Fibroblast of gingiva (primary cell): Measurements from ENCODE around the gene RING1.

ENCODE experiments used
- DNase-seq: peaks from one replicate; pipeline ENCODE4 v3.0.0-alpha.2; 2011; ENCODE audit warnings: low read depth

The RING1 gene

GRCh38 chr6:33247977-33248642, 39.8 kb downstream of the RING1 start:
- peak; percentile 78 for DNase-seq

- peak; percentile 42 for DNase-seq
Observed at GRCh38 chr6:33248643-33248931, 40.3 kb downstream of the RING1 start.

GRCh38 chr6:33248932-33249731, 40.8 kb downstream of the RING1 start:
- peak; percentile 99 for DNase-seq

GRCh38 chr6:33249732-33250630, 41.7 kb downstream of the RING1 start:
- DNase-seq: peak; percentile 72

GRCh38 chr6:33250731-33251130, 42.4 kb downstream of the RING1 start:
- DNase-seq: no peak

GRCh38 chr6:33251395-33252012, 43.2 kb downstream of the RING1 start:
- no peak for DNase-seq

GRCh38 chr6:33252759-33253158, 44.5 kb downstream of the RING1 start:
- DNase-seq: no peak

GRCh38 chr6:33254591-33254990, 46.3 kb downstream of the RING1 start:
- DNase-seq: no peak

GRCh38 chr6:33259032-33259431, 50.7 kb downstream of the RING1 start:
- no peak for DNase-seq
